Kidney epithelial cell (primary cell): ENCODE results near the gene CWC27. TPM values are rescaled to one million over a fixed set of nuclear protein-coding genes. Genes with fewer than 3 reads are reported as not detected.

ENCODE experiments used
- DNase-seq: peaks from one replicate; pipeline ENCODE4 v3.0.0-alpha.2; 2010; ENCODE audit warnings: low read depth
- H3K27me3 ChIP-seq: 2 replicates; pipeline ENCODE4 v1.6.0; 2011; ENCODE audit warnings: low read length; ENCODE audit not compliant: control insufficient read depth, insufficient read depth
- H3K36me3 ChIP-seq: 2 replicates; pipeline ENCODE4 v1.5.1; 2011; ENCODE audit warnings: low read length; ENCODE audit not compliant: control insufficient read depth, insufficient read depth
- H3K4me3 ChIP-seq: 2 replicates; pipeline ENCODE4 v1.5.1; 2011; ENCODE audit warnings: low read depth, mild to moderate bottlenecking, control low read depth, low read length
- total RNA-seq: library from RNA; depleted of rRNA; stranded (reverse); fragments of >200 nt; gene quantifications from 2 replicates; pipeline ENCODE4 v1.2.3, GENCODE V29; 2015
- TF ChIP-seq, protein P1 (sequence below): IDR thresholded peaks from 2 replicates; pipeline ENCODE4 v1.5.1; 2011; ENCODE audit warnings: mild to moderate bottlenecking, moderate library complexity, low read length, control low read depth, inconsistent platforms; ENCODE audit not compliant: insufficient read depth, poor library complexity, severe bottlenecking

Gene CWC27
- total RNA-seq, 1 donor from 2014 or later: 23.6 TPM

- no peak for DNase-seq
- Histone ChIP-seq H3K4me3 (no peak overlapping the region), H3K27me3 (no peaks in the 10 kb centered on the region), H3K36me3 (no peaks in the 10 kb centered on the region)
- TF ChIP-seq, protein P1, sequence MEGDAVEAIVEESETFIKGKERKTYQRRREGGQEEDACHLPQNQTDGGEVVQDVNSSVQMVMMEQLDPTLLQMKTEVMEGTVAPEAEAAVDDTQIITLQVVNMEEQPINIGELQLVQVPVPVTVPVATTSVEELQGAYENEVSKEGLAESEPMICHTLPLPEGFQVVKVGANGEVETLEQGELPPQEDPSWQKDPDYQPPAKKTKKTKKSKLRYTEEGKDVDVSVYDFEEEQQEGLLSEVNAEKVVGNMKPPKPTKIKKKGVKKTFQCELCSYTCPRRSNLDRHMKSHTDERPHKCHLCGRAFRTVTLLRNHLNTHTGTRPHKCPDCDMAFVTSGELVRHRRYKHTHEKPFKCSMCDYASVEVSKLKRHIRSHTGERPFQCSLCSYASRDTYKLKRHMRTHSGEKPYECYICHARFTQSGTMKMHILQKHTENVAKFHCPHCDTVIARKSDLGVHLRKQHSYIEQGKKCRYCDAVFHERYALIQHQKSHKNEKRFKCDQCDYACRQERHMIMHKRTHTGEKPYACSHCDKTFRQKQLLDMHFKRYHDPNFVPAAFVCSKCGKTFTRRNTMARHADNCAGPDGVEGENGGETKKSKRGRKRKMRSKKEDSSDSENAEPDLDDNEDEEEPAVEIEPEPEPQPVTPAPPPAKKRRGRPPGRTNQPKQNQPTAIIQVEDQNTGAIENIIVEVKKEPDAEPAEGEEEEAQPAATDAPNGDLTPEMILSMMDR: no peak
Observed at GRCh38 chr5:64880821-64881220, 112.1 kb downstream of the CWC27 start.

GRCh38 chr5:64883912-64884311, 115.2 kb downstream of the CWC27 start:
- no peak for DNase-seq
- TF ChIP-seq, protein P1: no peak
- Histone ChIP-seq H3K27me3 (no peaks in the 10 kb centered on the region), H3K4me3 (no peak overlapping the region), H3K36me3 (no peaks in the 10 kb centered on the region)

DNA sequence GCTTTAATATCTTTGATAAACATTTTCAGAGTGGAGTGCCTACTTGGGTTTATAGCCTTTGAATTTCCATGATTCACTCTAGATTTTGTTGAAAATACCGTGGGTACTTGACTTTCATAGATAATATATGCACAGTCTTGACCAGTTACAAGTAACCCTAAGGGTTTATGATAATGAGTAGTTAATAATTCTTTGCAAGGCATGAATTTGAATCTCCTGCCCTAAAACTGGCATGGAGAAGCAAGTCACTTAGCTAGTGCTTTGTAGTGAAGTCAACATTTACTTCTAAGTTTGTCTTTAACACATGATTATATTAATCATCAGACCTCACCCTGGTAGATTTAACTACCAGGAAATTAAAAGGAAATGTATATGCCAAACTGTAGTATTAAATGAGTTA, 115.8 kb downstream of the CWC27 start:
- Histone ChIP-seq H3K27me3 (no peaks in the 10 kb centered on the region), H3K36me3 (no peaks in the 10 kb centered on the region), H3K4me3 (no peak overlapping the region)
- TF ChIP-seq, protein P1: no peak
- DNase-seq: no peak

DNA sequence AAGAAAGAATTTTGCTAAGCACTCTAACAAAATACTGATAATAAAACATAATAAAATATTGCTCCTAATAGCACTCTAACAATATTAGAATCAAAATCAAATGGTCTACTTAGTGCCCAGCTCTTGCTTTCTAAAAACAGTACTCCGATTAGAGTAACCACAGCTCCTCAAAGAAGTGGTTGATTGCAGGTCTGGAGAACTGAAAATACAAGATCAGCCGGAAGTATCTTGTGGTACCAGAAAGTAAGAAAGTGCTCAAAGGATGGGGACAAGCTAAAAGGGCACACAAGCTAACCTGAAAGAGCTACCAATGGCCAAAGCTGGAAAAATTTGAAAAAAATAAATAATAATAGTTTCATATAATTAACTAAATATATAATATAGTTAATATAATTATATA, 119.2 kb downstream of the CWC27 start:
- no peaks in the 10 kb centered on the region for H3K36me3 ChIP-seq
- DNase-seq: no peak
- TF ChIP-seq, protein P1: no peak
- no peaks in the 10 kb centered on the region for H3K27me3 ChIP-seq
- no peak overlapping the region for H3K4me3 ChIP-seq

GRCh38 chr5:64895748-64896147, 127.0 kb downstream of the CWC27 start:
- DNase-seq: no peak
- no peak overlapping the region for H3K4me3 ChIP-seq
- no peaks in the 10 kb centered on the region for H3K27me3 ChIP-seq
- TF ChIP-seq, protein P1: no peak
- no peaks in the 10 kb centered on the region for H3K36me3 ChIP-seq

GRCh38 chr5:64899838-64900237, 131.1 kb downstream of the CWC27 start:
- no peak for DNase-seq
- H3K36me3 ChIP-seq: no peaks in the 10 kb centered on the region
- no peak overlapping the region for H3K4me3 ChIP-seq
- TF ChIP-seq, protein P1: no peak
- H3K27me3 ChIP-seq: no peaks in the 10 kb centered on the region
